ENCODE data around the gene UBE2E1. TPM values are rescaled to one million over a fixed set of nuclear protein-coding genes. Genes with fewer than 3 reads are reported as not detected.

Gene UBE2E1
- total RNA-seq, 1 donor from 2014 or later, result 74.6 TPM

DNA sequence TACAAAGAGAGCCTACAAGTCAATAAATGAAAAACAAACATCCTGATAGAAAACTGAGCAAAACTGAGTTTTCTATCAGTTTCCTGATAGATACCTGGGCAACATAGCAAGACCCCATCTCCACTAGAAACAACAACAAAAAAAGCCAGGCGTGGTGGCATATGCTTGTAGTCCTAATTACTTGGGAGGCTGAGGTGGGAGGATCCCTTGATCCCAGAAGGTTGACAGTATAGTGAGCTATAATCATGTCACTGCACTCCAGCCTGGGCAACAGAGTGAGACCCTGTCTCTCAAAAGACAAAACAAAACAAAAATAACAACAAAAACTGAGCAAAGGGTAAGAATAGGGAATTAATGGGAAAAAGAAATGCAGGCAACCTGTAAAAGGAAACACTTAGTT lies 23.9 kb upstream of the UBE2E1 start:
- DNase-seq (ENCODE audit: low spot score in 2 of 2), result no peak
- no peak overlapping the region for H3K27ac ChIP-seq
- TF ChIP-seq, protein P1, sequence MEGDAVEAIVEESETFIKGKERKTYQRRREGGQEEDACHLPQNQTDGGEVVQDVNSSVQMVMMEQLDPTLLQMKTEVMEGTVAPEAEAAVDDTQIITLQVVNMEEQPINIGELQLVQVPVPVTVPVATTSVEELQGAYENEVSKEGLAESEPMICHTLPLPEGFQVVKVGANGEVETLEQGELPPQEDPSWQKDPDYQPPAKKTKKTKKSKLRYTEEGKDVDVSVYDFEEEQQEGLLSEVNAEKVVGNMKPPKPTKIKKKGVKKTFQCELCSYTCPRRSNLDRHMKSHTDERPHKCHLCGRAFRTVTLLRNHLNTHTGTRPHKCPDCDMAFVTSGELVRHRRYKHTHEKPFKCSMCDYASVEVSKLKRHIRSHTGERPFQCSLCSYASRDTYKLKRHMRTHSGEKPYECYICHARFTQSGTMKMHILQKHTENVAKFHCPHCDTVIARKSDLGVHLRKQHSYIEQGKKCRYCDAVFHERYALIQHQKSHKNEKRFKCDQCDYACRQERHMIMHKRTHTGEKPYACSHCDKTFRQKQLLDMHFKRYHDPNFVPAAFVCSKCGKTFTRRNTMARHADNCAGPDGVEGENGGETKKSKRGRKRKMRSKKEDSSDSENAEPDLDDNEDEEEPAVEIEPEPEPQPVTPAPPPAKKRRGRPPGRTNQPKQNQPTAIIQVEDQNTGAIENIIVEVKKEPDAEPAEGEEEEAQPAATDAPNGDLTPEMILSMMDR (IDR thresholded peaks at IDR 0.05), result no peak

DNA sequence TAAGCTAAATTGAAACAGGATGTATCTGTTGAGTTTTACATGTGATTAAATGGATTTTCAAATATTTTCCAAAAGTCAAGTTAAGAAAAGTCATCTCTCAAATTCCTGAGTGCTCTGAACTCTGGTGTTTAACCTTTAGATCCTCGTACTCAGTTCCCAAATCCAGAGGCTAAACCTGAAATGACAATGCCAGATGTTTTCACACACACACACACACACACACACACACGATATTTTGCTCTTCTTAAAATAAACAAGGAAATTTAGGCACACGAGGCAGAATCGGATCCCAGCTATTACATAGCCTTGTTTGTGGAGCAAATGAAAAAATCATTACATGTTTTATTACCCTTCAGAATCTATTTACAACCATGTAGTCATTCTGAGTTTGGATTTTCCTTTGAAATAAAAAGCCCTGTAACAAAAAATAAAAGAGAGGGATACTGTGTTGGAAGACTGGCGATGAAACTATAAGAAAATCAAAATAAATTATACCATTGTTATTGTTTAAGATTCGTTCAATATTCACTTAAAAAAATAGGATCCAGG lies 20.6 kb upstream of the UBE2E1 start:
- TF ChIP-seq, protein P1 (IDR thresholded peaks at IDR 0.05), result no peak
- no peak for DNase-seq (ENCODE audit: low spot score in 2 of 2)
- intact Hi-C loops (cut with DNase I), result no loop called here
- H3K4me3 ChIP-seq, result no peak overlapping the region
- H3K27ac ChIP-seq, result no peak overlapping the region
- no peaks in the 10 kb centered on the region for H3K9me3 ChIP-seq
- H3K27me3 ChIP-seq, result no peaks in the 10 kb centered on the region
- no peaks in the 10 kb centered on the region for H3K36me3 ChIP-seq
- H3K4me1 ChIP-seq, result no peaks in the 10 kb centered on the region

More for the DNA sequence above, 23.9 kb upstream of the UBE2E1 start:
- Histone ChIP-seq H3K9me3 (no peaks in the 10 kb centered on the region), H3K4me1 (no peaks in the 10 kb centered on the region), H3K36me3 (no peaks in the 10 kb centered on the region), H3K4me3 (no peak overlapping the region), H3K27me3 (no peaks in the 10 kb centered on the region)
- intact Hi-C loops (cut with DNase I), result no loop called here

DNA sequence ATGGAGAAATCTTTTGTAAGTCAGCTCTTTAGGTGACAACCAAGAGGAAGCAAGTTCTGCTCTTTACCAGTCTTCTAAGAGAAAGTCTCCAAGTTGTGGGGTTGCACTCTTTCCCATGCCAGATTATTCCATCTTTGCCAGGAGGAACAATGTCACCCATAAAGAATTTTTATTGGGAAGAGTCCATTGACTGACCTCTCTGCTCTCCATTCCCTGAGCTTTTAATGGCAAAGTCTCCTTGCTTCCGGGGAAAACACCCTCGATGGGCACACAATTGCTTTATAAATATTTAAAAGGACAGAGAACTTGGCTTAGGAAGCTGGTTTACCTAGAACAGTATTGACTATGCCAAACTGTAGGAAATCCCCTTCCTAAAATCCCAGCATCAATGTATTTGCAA lies 19.9 kb upstream of the UBE2E1 start:
- H3K27ac ChIP-seq, result no peak overlapping the region
- no peaks in the 10 kb centered on the region for H3K36me3 ChIP-seq
- intact Hi-C loops (cut with DNase I), result no loop called here
- H3K9me3 ChIP-seq, result no peaks in the 10 kb centered on the region
- no peak for DNase-seq (ENCODE audit: low spot score in 2 of 2)
- TF ChIP-seq, protein P1 (IDR thresholded peaks at IDR 0.05), result no peak
- H3K4me1 ChIP-seq, result no peaks in the 10 kb centered on the region
- no peak overlapping the region for H3K4me3 ChIP-seq
- no peaks in the 10 kb centered on the region for H3K27me3 ChIP-seq

DNA sequence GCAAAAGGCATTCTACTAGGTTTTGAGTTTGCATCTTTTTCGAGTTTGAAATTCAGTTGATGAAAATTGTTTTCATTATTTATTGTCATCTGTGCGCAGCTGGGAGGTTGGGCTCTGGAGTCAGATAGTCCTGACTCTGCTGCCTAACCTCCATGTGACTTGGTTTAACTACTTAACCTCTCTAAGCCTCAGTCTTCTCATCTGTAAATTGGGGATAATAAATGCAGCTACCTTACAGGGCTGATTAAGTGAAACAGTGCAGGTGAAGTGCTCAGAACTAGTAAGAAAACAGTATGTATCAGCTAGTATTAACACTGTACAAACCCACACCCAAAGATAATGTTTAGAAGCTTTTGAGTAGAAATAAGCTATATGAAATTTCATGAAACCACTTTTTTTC lies 14.1 kb upstream of the UBE2E1 start:
- no peak overlapping the region for H3K4me3 ChIP-seq
- no peak overlapping the region for H3K27ac ChIP-seq
- no peak for DNase-seq (ENCODE audit: low spot score in 2 of 2)
- intact Hi-C loops (cut with DNase I), result no loop called here
- H3K9me3 ChIP-seq, result no peaks in the 10 kb centered on the region
- no peaks in the 10 kb centered on the region for H3K27me3 ChIP-seq
- H3K36me3 ChIP-seq, result no peaks in the 10 kb centered on the region
- H3K4me1 ChIP-seq, result no peaks in the 10 kb centered on the region
- TF ChIP-seq, protein P1 (IDR thresholded peaks at IDR 0.05), result no peak

DNA sequence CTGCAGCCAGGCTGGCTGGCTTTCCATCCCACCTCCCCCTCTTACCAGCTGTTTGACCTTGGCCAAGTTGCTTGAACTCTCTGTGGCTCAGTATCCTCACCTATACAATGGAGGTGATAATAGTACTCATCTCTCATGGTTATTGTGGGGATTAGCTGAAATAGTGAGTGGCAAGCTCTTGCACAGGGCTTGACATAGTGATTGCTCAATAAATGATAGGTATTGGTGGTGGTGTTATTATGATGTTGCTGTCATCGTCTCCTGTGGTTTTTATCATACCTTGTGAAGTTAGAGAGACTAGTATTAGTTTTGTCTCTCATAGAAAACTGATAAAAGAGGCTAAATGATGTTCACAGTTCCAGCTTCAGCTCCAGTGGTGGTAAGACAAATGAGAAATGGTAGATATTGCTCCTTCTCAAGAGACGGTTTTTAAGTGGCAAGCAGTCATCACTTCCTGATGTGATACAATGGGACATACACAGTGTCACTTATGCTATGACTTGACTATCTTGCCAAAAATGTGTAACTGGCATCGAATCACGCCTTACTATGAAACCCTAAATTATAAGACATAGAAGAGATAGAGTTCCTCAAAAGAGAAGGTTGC lies 12.1 kb upstream of the UBE2E1 start:
- H3K27ac ChIP-seq, result no peak overlapping the region
- intact Hi-C loops (cut with DNase I), result no loop called here
- no peaks in the 10 kb centered on the region for H3K36me3 ChIP-seq
- H3K9me3 ChIP-seq, result no peaks in the 10 kb centered on the region
- TF ChIP-seq, protein P1 (IDR thresholded peaks at IDR 0.05), result no peak
- no peaks in the 10 kb centered on the region for H3K27me3 ChIP-seq
- no peak for DNase-seq (ENCODE audit: low spot score in 2 of 2)
- no peak overlapping the region for H3K4me3 ChIP-seq
- no peaks in the 10 kb centered on the region for H3K4me1 ChIP-seq
